Middle frontal gyrus (tissue), 1 donor: ENCODE results near the gene NBPF26.
"Not testable (repeated sequence)": the region's sequence is repeated elsewhere in the genome, so short reads cannot be mapped to it uniquely, and the experiment has no call there.

Source experiments
- DNase-seq: peaks from one replicate; pipeline ENCODE4 v3.0.0-alpha.2; 2015; ENCODE audit warnings: low spot score; ENCODE audit errors: extremely low spot score

Gene NBPF26

GRCh38 chr1:120723715-120724402 lies at the start of gene NBPF26:
TSS of gene NBPF26 (plus strand) at chr1:120723945.
- DNase-seq, result peak; percentile 2

GRCh38 chr1:120680106-120680819 lies 43.5 kb upstream of the NBPF26 start:
- not testable (repeated sequence) for DNase-seq

- not testable (repeated sequence) for DNase-seq
These were observed 42.8 kb upstream of the NBPF26 start for GRCh38 chr1:120680938-120681337.

GRCh38 chr1:120684397-120684796 lies 39.3 kb upstream of the NBPF26 start:
- not testable (repeated sequence) for DNase-seq

- DNase-seq, result not testable (repeated sequence)
These were observed 38.1 kb upstream of the NBPF26 start for GRCh38 chr1:120685622-120686021.

GRCh38 chr1:120687250-120687649 lies 36.5 kb upstream of the NBPF26 start:
- not testable (repeated sequence) for DNase-seq

- DNase-seq, result not testable (repeated sequence)
These were observed 22.8 kb upstream of the NBPF26 start for GRCh38 chr1:120700807-120701562.

- not testable (repeated sequence) for DNase-seq
These were observed 409 bp upstream of the NBPF26 start for GRCh38 chr1:120723358-120723714.

GRCh38 chr1:120724507-120724906 lies 762 bp downstream of the NBPF26 start:
- not testable (repeated sequence) for DNase-seq

GRCh38 chr1:120728811-120729210 lies 5.1 kb downstream of the NBPF26 start:
- not testable (repeated sequence) for DNase-seq

GRCh38 chr1:120769090-120769489 lies 45.3 kb downstream of the NBPF26 start:
- DNase-seq, result not testable (repeated sequence)

GRCh38 chr1:120805452-120805851 lies 81.7 kb downstream of the NBPF26 start:
- not testable (repeated sequence) for DNase-seq

GRCh38 chr1:120811822-120812221 lies 88.1 kb downstream of the NBPF26 start:
- not testable (repeated sequence) for DNase-seq

- DNase-seq, result not testable (repeated sequence)
These were observed 101.3 kb downstream of the NBPF26 start for GRCh38 chr1:120825051-120825450.

GRCh38 chr1:120826623-120827022 lies 102.9 kb downstream of the NBPF26 start:
- not testable (repeated sequence) for DNase-seq

- DNase-seq, result peak; percentile 24
These were observed 120.6 kb downstream of the NBPF26 start for GRCh38 chr1:120844186-120844944.

GRCh38 chr1:120844945-120845330 lies 121.2 kb downstream of the NBPF26 start:
- not testable (repeated sequence) for DNase-seq

- not testable (repeated sequence) for DNase-seq
These were observed 125.9 kb downstream of the NBPF26 start for GRCh38 chr1:120849400-120850286.

GRCh38 chr1:120850287-120850536 lies 126.5 kb downstream of the NBPF26 start:
- DNase-seq, result not testable (repeated sequence)
